Activated T-cell treated with anti-CD3 and anti-CD28 coated beads, Interleukin-2, amount 50 U/mL, for 4 hours (primary cell): ENCODE data around the gene CBS. TPM values are rescaled to one million over a fixed set of nuclear protein-coding genes. Genes with fewer than 3 reads are reported as not detected.
"Not testable (repeated sequence)": the region's sequence is repeated elsewhere in the genome, so short reads cannot be mapped to it uniquely, and the experiment has no call there.

Experiments
- ATAC-seq, 2 donors: fragments of 200-7000 bp; cut with Tn5 transposase; one replicate each; pipeline ENCODE4 v1.10.0; 2021
- DNase-seq: peaks from one replicate; pipeline ENCODE4 v3.0.0-alpha.2; 2020
- H3K27me3 Mint-ChIP-seq: one replicate; pipeline ENCODE4 v1.8.0; 2021; ENCODE audit warnings: low read depth, mixed read lengths
- H3K36me3 Mint-ChIP-seq: one replicate; pipeline ENCODE4 v1.8.0; 2022; ENCODE audit warnings: mixed read lengths; ENCODE audit not compliant: insufficient read depth
- H3K4me1 Mint-ChIP-seq: one replicate; pipeline ENCODE4 v1.8.0; 2021; ENCODE audit warnings: low read depth, mixed read lengths
- H3K4me3 Mint-ChIP-seq: one replicate; pipeline ENCODE4 v1.8.0; 2021; ENCODE audit warnings: mild to moderate bottlenecking, moderate library complexity, mixed read lengths
- H3K9me3 Mint-ChIP-seq: one replicate; pipeline ENCODE4 v1.8.0; 2021; ENCODE audit warnings: mixed read lengths
- total RNA-seq, 3 donors: library from RNA; stranded (reverse); gene quantifications; one replicate each; pipeline ENCODE4 v1.2.1, GENCODE V29; 2021

Gene CBS
- total RNA-seq, 3 donors from 2014 or later: 5.5 to 9.4 (median 8.4) TPM

GRCh38 chr21:43023175-43023574 is 52.5 kb downstream of the CBS start:
- no peak overlapping the region for H3K4me3 Mint-ChIP-seq
- H3K27me3 Mint-ChIP-seq: no peaks in the 10 kb centered on the region
- peaks cover 48% of the 10 kb centered on the region for H3K36me3 Mint-ChIP-seq
- no peak for ATAC-seq
- no peaks in the 10 kb centered on the region for H3K9me3 Mint-ChIP-seq
- no peak for DNase-seq
- no peaks in the 10 kb centered on the region for H3K4me1 Mint-ChIP-seq

DNA sequence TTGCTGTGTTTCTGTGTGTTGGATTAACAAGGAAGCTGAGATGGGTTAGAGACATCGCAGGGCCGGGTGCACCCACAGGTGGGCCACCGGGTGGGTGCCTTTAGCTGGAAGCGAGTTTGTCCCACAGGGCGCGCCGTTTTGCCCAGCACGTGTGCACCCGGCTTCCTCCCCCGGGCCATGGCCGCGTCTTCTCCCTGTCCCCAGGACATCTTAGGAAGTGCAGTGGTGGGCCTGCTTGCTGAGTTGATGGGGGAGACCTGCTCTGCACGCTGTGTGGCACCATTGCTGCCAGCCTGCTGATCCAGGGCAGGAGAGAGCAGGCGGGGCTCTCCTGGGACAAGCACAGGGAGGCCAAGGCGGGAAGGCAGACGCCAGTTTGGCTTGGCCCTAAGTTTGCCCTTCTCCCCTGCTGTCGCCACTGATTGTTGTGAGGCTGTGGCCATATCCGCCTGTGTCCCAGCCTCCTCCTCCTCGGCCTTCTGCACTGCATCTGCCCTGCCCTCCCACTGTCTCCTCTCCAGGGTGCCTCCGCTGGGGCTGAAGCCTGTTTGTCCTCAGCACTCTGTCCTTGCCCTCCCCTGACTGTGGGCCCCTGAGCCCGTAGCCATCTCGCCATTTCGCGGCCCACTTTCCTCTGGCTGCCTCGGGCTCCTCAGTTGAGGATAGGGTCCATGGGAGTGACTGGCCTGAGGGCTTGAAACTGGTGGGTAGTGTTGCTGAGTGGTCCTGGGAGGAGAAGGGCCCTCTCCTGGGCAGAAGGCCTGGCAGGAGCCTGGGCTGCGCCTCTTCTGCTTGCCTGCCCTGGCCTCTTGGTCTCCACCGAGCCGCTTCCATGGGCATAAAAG is 53.7 kb downstream of the CBS start:
- Mint-ChIP-seq H3K36me3 (peaks cover 45% of the 10 kb centered on the region), H3K9me3 (no peaks in the 10 kb centered on the region), H3K4me3 (no peak overlapping the region), H3K4me1 (no peaks in the 10 kb centered on the region), H3K27me3 (no peaks in the 10 kb centered on the region)
- no peak for ATAC-seq
- DNase-seq: no peak

DNA sequence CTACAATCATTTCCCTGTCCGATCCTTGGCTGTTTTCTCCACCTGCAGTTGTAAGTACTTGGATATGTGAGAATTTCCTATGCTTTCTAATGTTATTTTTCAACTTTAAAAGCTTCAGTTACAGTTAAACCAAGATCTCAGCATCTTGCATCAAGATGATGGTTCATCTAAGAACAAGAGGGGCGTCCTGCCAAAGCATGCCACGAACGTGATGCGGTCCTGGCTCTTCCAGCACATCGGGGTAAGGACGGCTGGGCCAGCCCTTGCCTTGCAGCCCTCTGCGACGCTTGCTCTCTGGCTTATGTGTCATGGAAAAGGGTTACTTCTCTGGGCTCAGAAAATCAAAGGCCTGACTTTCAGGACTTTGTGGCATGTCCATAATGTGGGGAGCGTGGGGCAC is 54.4 kb downstream of the CBS start:
- Mint-ChIP-seq H3K27me3 (no peaks in the 10 kb centered on the region), H3K4me3 (no peak overlapping the region), H3K4me1 (no peaks in the 10 kb centered on the region), H3K36me3 (peaks cover 47% of the 10 kb centered on the region), H3K9me3 (no peaks in the 10 kb centered on the region)
- ATAC-seq: no peak
- no peak for DNase-seq

DNA sequence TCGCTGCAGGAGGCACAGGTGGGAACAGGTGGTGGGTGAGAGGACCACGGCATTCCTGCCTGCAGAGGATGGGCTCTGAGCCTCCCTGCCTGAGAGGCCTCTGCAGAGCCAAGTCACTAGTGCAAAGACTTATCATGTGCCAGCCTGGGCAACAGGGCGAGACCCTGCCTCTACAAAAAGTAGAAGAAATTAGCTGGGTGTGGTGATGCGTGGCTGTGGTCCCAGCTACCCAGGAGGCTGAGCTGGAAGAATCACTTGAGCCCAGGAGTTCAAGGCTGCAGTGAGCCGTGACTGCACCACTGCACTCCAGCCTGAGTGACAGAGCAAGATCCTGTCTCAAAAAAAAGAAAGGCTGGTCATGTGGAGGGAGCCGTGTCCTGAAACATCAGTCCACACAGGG is 54.9 kb downstream of the CBS start:
- H3K4me3 Mint-ChIP-seq: no peak overlapping the region
- ATAC-seq (no peak), DNase-seq (no peak)
- H3K27me3 Mint-ChIP-seq: no peaks in the 10 kb centered on the region
- H3K4me1 Mint-ChIP-seq: peaks cover 1% of the 10 kb centered on the region
- H3K36me3 Mint-ChIP-seq: peaks cover 51% of the 10 kb centered on the region
- no peaks in the 10 kb centered on the region for H3K9me3 Mint-ChIP-seq

- H3K27me3 Mint-ChIP-seq: no peaks in the 10 kb centered on the region
- H3K9me3 Mint-ChIP-seq: no peaks in the 10 kb centered on the region
- no peak overlapping the region for H3K4me3 Mint-ChIP-seq
- DNase-seq (no peak), ATAC-seq (no peak)
- H3K36me3 Mint-ChIP-seq: peaks cover 48% of the 10 kb centered on the region
- peaks cover 3% of the 10 kb centered on the region for H3K4me1 Mint-ChIP-seq
These were observed 55.5 kb downstream of the CBS start for GRCh38 chr21:43020177-43020576.

DNA sequence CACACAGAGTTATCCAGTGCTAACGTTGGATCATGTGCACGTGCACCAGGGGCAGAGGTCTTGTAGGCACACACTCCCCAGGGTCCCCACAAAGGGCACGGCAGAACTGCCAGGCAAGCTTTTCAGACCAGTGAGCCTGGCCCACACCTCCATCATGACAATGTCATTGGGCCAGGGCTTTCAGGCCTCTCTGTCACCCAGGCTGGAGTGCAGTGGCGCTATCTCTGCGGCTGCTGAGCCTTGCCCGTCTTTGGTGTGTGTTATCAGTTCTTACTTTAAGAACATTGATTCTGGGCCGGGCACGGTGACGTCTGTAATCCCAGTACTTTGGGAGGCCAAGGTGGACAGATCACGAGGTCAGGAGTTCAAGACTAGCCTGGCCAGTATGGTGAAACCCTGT is 57.1 kb downstream of the CBS start:
- Mint-ChIP-seq H3K4me3 (no peak overlapping the region), H3K36me3 (peaks cover 44% of the 10 kb centered on the region), H3K4me1 (peaks cover 3% of the 10 kb centered on the region), H3K9me3 (no peaks in the 10 kb centered on the region), H3K27me3 (no peaks in the 10 kb centered on the region)
- DNase-seq (no peak), ATAC-seq (no peak)

DNA sequence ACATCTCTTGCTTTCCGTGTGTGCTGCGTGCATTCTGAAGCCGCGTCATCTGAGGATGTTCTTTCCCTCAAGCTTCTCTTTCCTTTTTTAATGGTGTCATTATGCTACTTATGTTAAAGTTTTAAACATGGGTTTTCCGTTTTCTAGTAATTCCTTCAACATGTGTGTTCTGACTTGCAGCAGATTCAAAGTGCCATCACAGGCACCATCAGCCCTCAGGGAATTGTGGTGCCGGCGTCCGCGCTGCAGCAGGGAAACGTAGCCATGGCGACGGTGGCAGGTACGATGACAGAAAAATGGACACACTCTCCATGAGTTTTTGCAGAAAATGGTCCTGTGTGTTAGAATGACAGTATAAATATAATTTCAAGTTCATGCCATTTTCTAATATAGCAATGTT is 58.9 kb downstream of the CBS start:
- H3K9me3 Mint-ChIP-seq: no peaks in the 10 kb centered on the region
- H3K4me3 Mint-ChIP-seq: no peak overlapping the region
- no peak for ATAC-seq
- no peaks in the 10 kb centered on the region for H3K27me3 Mint-ChIP-seq
- no peak for DNase-seq
- H3K4me1 Mint-ChIP-seq: peaks cover 3% of the 10 kb centered on the region
- H3K36me3 Mint-ChIP-seq: peaks cover 43% of the 10 kb centered on the region

DNA sequence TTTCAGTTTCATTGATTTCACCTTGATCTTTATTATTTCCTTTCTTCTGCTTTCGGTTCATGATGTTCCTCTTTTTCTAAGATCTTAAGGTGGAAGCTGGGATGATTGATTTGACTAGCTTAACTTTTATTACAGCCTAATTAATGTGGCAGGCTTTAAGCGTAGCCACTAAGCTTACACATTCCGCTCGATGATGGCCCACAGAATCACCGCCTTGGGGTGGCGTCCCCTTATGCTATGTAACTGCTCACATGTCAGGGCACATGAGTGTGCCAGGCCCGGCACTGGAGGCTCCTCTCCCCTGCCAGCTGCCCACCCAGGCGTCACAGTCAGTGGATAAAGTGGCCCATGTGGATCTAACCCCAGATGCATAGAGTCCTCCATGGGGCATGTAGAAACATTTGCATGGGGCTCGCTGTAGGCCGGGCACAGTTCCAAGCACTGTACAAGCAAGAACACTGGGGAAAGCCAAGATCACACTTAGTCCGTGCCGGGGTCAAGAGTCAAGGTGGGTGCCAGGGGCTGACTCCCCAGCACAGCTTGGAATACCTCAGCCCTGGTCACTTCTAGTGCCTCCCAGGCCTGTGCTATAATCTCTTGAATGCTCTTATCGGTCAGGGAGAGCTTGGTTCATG is 59.6 kb downstream of the CBS start:
- H3K36me3 Mint-ChIP-seq: peaks cover 42% of the 10 kb centered on the region

DNA sequence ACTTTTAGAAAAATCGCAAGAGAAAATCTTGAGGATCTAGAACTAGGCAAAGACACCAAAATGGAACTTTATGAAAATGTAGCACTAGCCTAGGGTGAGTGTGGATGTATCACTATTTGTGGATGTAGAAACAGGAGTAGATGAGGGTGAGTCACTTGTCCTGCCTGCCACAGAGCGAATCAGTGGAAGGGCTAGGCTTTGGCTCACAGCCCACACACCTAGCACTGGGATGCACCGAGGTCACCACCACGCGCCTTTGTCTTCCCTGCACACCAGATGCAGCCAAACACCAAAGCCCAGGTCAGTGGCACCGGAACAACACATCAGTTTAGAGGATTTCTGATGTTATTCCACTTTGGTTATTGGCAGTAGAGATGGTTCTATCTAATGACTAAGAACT is 63.0 kb downstream of the CBS start:
- ATAC-seq: no peak
- Mint-ChIP-seq H3K9me3 (no peaks in the 10 kb centered on the region), H3K4me3 (no peak overlapping the region), H3K27me3 (no peaks in the 10 kb centered on the region), H3K4me1 (peaks cover 3% of the 10 kb centered on the region), H3K36me3 (peaks cover 43% of the 10 kb centered on the region)
- no peak for DNase-seq

More for the DNA sequence above, 59.6 kb downstream of the CBS start:
- Mint-ChIP-seq H3K4me1 (peaks cover 3% of the 10 kb centered on the region), H3K9me3 (no peaks in the 10 kb centered on the region), H3K27me3 (no peaks in the 10 kb centered on the region), H3K4me3 (no peak overlapping the region)
- ATAC-seq (no peak), DNase-seq (no peak)

GRCh38 chr21:43006874-43007208 is 68.8 kb downstream of the CBS start:
- DNase-seq: no peak
- Mint-ChIP-seq H3K9me3 (no peaks in the 10 kb centered on the region), H3K4me1 (no peaks in the 10 kb centered on the region), H3K27me3 (no peaks in the 10 kb centered on the region), H3K36me3 (peaks cover 35% of the 10 kb centered on the region), H3K4me3 (no peak overlapping the region)
- no peak for ATAC-seq

DNA sequence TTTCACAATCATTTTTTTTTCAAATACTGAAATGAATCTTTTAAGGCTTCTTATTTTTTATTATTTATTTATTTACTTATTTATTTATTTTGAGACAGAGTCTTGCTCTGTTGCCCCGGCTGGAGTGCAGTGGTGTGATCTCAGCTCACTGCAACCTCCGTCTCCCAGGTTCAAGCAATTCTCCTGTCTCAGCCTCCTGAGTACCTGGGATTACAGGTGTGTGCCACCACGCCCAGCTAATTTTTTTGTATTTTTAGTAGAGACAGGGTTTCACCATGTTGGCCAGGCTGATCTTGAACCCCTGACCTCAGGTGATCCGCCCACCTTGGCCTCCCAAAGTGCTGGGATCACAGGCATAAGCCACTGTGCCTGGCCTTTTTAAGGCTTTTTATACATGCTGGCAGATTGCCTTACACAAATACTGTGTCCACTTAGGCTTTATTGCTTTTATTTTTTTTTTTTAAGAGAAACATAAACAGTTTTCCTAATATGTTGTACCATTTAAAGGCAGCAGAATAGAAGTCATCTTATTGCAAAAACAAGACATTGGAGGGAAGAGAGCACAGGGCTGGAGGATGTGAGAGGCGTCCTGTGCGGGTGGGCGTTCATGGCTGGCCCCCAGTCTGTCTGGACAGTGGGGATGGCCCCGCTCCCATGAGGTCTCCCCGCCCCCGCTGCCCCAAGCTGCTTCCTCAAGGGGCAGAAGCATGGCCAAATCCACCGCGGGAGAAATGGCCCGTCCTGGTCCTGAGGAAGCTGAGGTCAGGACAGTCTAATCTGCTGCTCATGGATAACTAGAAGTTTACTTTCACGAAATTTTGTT is 69.4 kb downstream of the CBS start:
- DNase-seq, ATAC-seq, H3K4me3 Mint-ChIP-seq, H3K9me3 Mint-ChIP-seq, H3K4me1 Mint-ChIP-seq, H3K27me3 Mint-ChIP-seq: not testable (repeated sequence)
- H3K36me3 Mint-ChIP-seq: peaks cover 31% of the 10 kb centered on the region

DNA sequence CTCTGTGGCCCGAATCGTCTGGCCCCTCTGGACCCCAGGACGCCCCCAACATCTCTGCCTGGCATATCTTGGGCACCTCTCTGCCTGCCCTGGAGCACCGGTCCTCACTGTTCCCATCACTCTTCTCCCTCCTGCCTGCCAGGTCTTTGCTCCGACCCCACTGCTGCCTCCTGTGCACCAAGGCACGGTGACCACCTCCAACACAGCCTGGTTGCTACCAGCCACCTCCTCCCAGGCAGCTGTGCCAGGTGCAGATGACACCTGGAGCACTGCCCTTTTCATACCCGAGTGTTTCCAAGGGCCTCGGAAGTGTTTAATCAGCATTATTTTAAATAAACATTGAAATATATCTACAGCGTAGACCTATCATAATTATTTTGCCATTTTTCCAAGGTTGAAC is 70.0 kb downstream of the CBS start:
- Mint-ChIP-seq H3K27me3 (no peaks in the 10 kb centered on the region), H3K36me3 (peaks cover 32% of the 10 kb centered on the region), H3K4me1 (no peaks in the 10 kb centered on the region), H3K9me3 (no peaks in the 10 kb centered on the region), H3K4me3 (no peak overlapping the region)
- no peak for ATAC-seq
- no peak for DNase-seq

GRCh38 chr21:43004926-43005325 is 70.7 kb downstream of the CBS start:
- Mint-ChIP-seq H3K4me3 (no peak overlapping the region), H3K36me3 (peaks cover 35% of the 10 kb centered on the region), H3K4me1 (no peaks in the 10 kb centered on the region), H3K27me3 (no peaks in the 10 kb centered on the region), H3K9me3 (peaks cover 4% of the 10 kb centered on the region)
- ATAC-seq: no peak
- no peak for DNase-seq
